HL-60 (cell line): ENCODE data around the gene ALPG.
"Not testable (repeated sequence)": the region's sequence is repeated elsewhere in the genome, so short reads cannot be mapped to it uniquely, and the experiment has no call there.

ENCODE experiments used
- DNase-seq, 2 experiments: peaks; one replicate each; pipeline ENCODE4 v3.0.0-alpha.2; 2010 to 2020; ENCODE audit warnings: low read depth in 1 of 2, low spot score in 1 of 2
- H3K27ac ChIP-seq: fragments of 250-450 bp; sonication (Bioruptor Pico); replicated peaks from 2 replicates; pipeline ENCODE4 v1.5.1; 2020; ENCODE audit warnings: mild to moderate bottlenecking, moderate library complexity
- H3K27me3 ChIP-seq: fragments of 250-450 bp; sonication (Bioruptor Pico); 2 replicates; pipeline ENCODE4 v1.5.1; 2021; ENCODE audit warnings: mild to moderate bottlenecking, moderate library complexity; ENCODE audit not compliant: insufficient read depth, poor library complexity, severe bottlenecking
- H3K4me3 ChIP-seq: replicated peaks from 2 replicates; pipeline ENCODE4 v1.5.1; 2011; ENCODE audit warnings: mild to moderate bottlenecking, control low read depth, low read length; ENCODE audit not compliant: insufficient read depth
- CTCF ChIP-seq: IDR thresholded peaks from one replicate; pipeline ENCODE4 v1.5.1; 2011; ENCODE audit warnings: low read length, control low read depth, inconsistent platforms; ENCODE audit not compliant: insufficient read depth
- GABPA ChIP-seq: IDR thresholded peaks from 2 replicates; pipeline ENCODE4 v1.6.1; 2012; ENCODE audit warnings: low read depth
- POLR2AphosphoS5 ChIP-seq: IDR thresholded peaks from 2 replicates; pipeline ENCODE4 v1.6.1; 2012; ENCODE audit warnings: low read depth
- REST ChIP-seq: IDR thresholded peaks from 2 replicates; pipeline ENCODE4 v1.6.1; 2012; ENCODE audit warnings: low read depth; ENCODE audit not compliant: insufficient replicate concordance
- SPI1 ChIP-seq: IDR thresholded peaks from 2 replicates; pipeline ENCODE4 v1.6.1; 2012; ENCODE audit warnings: low read depth, mild to moderate bottlenecking, borderline replicate concordance

Gene ALPG

GRCh38 chr2:232405943-232406510 is 617 bp upstream of the ALPG start:
- Histone ChIP-seq H3K4me3 (no peak overlapping the region), H3K27me3 (no peaks in the 10 kb centered on the region), H3K27ac (no peak overlapping the region)
- DNase-seq = no peak
- TF ChIP-seq POLR2AphosphoS5 (no peak), SPI1 (no peak), REST (no peak), GABPA (no peak), CTCF (no peak)

GRCh38 chr2:232407428-232408150 is 945 bp downstream of the ALPG start:
- H3K27ac ChIP-seq, H3K4me3 ChIP-seq, DNase-seq, H3K27me3 ChIP-seq: not testable (repeated sequence)

GRCh38 chr2:232408269-232408668 is 1.6 kb downstream of the ALPG start:
- DNase-seq, H3K4me3 ChIP-seq: not testable (repeated sequence)

GRCh38 chr2:232409617-232410016 is 3.0 kb downstream of the ALPG start:
- not testable (repeated sequence) for H3K27me3 ChIP-seq, DNase-seq, H3K4me3 ChIP-seq, H3K27ac ChIP-seq

More at GRCh38 chr2:232408269-232408668, 1.6 kb downstream of the ALPG start:
- H3K27ac ChIP-seq, H3K27me3 ChIP-seq: not testable (repeated sequence)

GRCh38 chr2:232410238-232410900 is 3.7 kb downstream of the ALPG start:
- Histone ChIP-seq H3K27ac (no peak overlapping the region), H3K4me3 (no peak overlapping the region), H3K27me3 (peaks cover 10% of the 10 kb centered on the region)
- DNase-seq = no peak
- TF ChIP-seq CTCF (no peak), SPI1 (no peak), REST (no peak)
